HCT116 (cell line): ENCODE results near the gene FMN2.

Source experiments
- CBX3 ChIP-seq: IDR thresholded peaks from 2 replicates; pipeline ENCODE4 v1.6.1; 2012; ENCODE audit warnings: low read depth
- CEBPB ChIP-seq: IDR thresholded peaks from 2 replicates; pipeline ENCODE4 v1.6.1; 2012; ENCODE audit warnings: low read depth
- CTCF ChIP-seq, 3 experiments: fragments of 200-600 bp in 1 of 3; sonication (generic) in 1 of 3; IDR thresholded peaks in 2 of 3; conservative IDR thresholded peaks in 1 of 3; 2 replicates each; pipeline ENCODE4 v1.5.1; 2012 to 2017; ENCODE audit warnings: low read depth in 2 of 3, low read length in 2 of 3, antibody characterized with exemption in 1 of 3, borderline replicate concordance in 1 of 3, control low read depth in 1 of 3, mild to moderate bottlenecking in 1 of 3, mixed read lengths in 1 of 3, mixed run types in 1 of 3, moderate library complexity in 1 of 3; ENCODE audit not compliant: insufficient read depth in 1 of 3
- EZH2 ChIP-seq: fragments of 200-600 bp; sonication (generic); IDR thresholded peaks from 2 replicates; pipeline ENCODE4 v1.6.1; 2017; ENCODE audit warnings: antibody characterized with exemption, mixed run types
- POLR2A ChIP-seq: IDR thresholded peaks from 2 replicates; pipeline ENCODE4 v1.7.0; 2011; ENCODE audit warnings: borderline replicate concordance; ENCODE audit not compliant: insufficient read depth, insufficient read length; ENCODE audit errors: extremely low read depth
- POLR2AphosphoS5 ChIP-seq: IDR thresholded peaks from 2 replicates; pipeline ENCODE4 v1.6.1; 2011; ENCODE audit warnings: mild to moderate bottlenecking, low read depth, low read length, moderate library complexity
- RAD21 ChIP-seq: IDR thresholded peaks from 2 replicates; pipeline ENCODE4 v1.6.1; 2012; ENCODE audit warnings: low read depth, mild to moderate bottlenecking
- SP1 ChIP-seq: IDR thresholded peaks from 2 replicates; pipeline ENCODE4 v1.6.1; 2012; ENCODE audit warnings: low read depth
- SRF ChIP-seq: IDR thresholded peaks from 2 replicates; pipeline ENCODE4 v1.6.1; 2012; ENCODE audit warnings: low read depth
- TF ChIP-seq, protein P1 (sequence below): IDR thresholded peaks from 2 replicates; pipeline ENCODE4 v1.6.1; 2012

DNA sequence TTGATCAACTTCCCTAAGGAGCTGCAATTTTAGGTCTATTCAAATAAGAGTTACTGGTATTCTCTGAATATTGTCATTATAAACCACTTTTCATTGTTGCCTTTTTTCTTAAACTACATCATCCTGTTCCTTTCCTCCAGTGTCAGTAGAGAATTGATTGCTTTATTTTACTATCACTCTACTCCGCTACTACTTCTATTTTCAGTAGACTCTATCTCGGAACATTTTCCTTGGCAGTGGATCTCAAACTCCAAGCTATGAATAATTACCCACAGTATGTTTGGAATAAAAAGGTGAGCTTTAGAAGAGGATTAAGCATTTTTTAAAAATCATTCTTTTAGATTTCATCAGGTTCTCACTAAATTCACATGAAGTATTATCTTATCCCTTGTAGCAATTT, 295.4 kb downstream of the FMN2 start:
- TF ChIP-seq POLR2A (no peak), SP1 (no peak), CTCF (IDR thresholded peaks at IDR 0.05 in 2 of 3, conservative IDR thresholded peaks at IDR 0.05 in 1 of 3; ENCODE audit: borderline replicate concordance in 1 of 3, insufficient read depth in 1 of 3, low read depth in 2 of 3, low read length in 2 of 3) (no peak), POLR2AphosphoS5 (no peak), SRF (no peak), RAD21 (no peak), CBX3 (no peak), EZH2 (no peak), CEBPB (no peak)
- TF ChIP-seq, protein P1, sequence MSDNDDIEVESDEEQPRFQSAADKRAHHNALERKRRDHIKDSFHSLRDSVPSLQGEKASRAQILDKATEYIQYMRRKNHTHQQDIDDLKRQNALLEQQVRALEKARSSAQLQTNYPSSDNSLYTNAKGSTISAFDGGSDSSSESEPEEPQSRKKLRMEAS: no peak
